ENCODE data around the gene NAA60.

NAA60 gene

GRCh38 chr16:3443108-3444031, at the start of gene NAA60, which contains the start of gene ZNF597:
Gene NAA60 (plus strand): TSS chr16:3443680. CDS start chr16:3476228, 32,548 bp downstream.
Gene ZNF597 (minus strand): TSS chr16:3443504. CDS start chr16:3443153, 351 bp downstream.
- H3K27ac Mint-ChIP-seq = peak within 1 kb of the TSS; percentile 97
- peaks cover 78% of the 10 kb centered on the region for H3K36me3 Mint-ChIP-seq (ENCODE audit: low read depth)
- peak; percentile 74 for DNase-seq
- H3K4me1 Mint-ChIP-seq = peaks cover 11% of the 10 kb centered on the region
- H3K9me3 Mint-ChIP-seq = peaks cover 79% of the 10 kb centered on the region
- TF ChIP-seq CTCF (IDR thresholded peaks at IDR 0.05) = no peak
- H3K27me3 Mint-ChIP-seq (ENCODE audit: low read depth, poor library complexity) = peaks cover 2% of the 10 kb centered on the region
- H3K4me3 Mint-ChIP-seq = peak within 1 kb of the TSS; percentile 95

- Mint-ChIP-seq H3K9me3 (peaks cover 81% of the 10 kb centered on the region), H3K4me3 (peak overlapping the region; percentile 94), H3K4me1 (peaks cover 14% of the 10 kb centered on the region), H3K27ac (peak overlapping the region; percentile 60), H3K36me3 (ENCODE audit: low read depth) (peaks cover 83% of the 10 kb centered on the region), H3K27me3 (ENCODE audit: low read depth, poor library complexity) (peaks cover 3% of the 10 kb centered on the region)
- no peak for TF ChIP-seq CTCF (IDR thresholded peaks at IDR 0.05)
- no peak for DNase-seq
Measured at GRCh38 chr16:3400446-3400778, 43.1 kb upstream of the NAA60 start.

GRCh38 chr16:3400779-3401688, 42.4 kb upstream of the NAA60 start, which contains the start of the genes ZNF174 and ZSCAN32:
Gene ZNF174 (plus strand): TSS chr16:3401215. CDS start chr16:3402005, 790 bp downstream.
Gene ZSCAN32 (minus strand): TSS chr16:3401004. CDS start chr16:3397557, 3,447 bp downstream.
- Mint-ChIP-seq H3K27ac (peak within 1 kb of the TSS; percentile 82), H3K27me3 (ENCODE audit: low read depth, poor library complexity) (peaks cover 3% of the 10 kb centered on the region), H3K4me1 (peaks cover 14% of the 10 kb centered on the region), H3K36me3 (ENCODE audit: low read depth) (peaks cover 83% of the 10 kb centered on the region), H3K9me3 (peaks cover 82% of the 10 kb centered on the region), H3K4me3 (peak within 1 kb of the TSS; percentile 94)
- DNase-seq = peak; percentile 98
- no peak for TF ChIP-seq CTCF (IDR thresholded peaks at IDR 0.05)

GRCh38 chr16:3401719-3402397, 41.6 kb upstream of the NAA60 start:
- Mint-ChIP-seq H3K4me1 (peaks cover 14% of the 10 kb centered on the region), H3K27ac (peak overlapping the region; percentile 56), H3K36me3 (ENCODE audit: low read depth) (peaks cover 83% of the 10 kb centered on the region), H3K9me3 (peaks cover 82% of the 10 kb centered on the region), H3K27me3 (ENCODE audit: low read depth, poor library complexity) (peaks cover 3% of the 10 kb centered on the region), H3K4me3 (peak overlapping the region; percentile 94)
- peak; percentile 12 for DNase-seq
- no peak for TF ChIP-seq CTCF (IDR thresholded peaks at IDR 0.05)

GRCh38 chr16:3408561-3409197, 34.8 kb upstream of the NAA60 start:
- Mint-ChIP-seq H3K9me3 (peaks cover 100% of the 10 kb centered on the region), H3K4me3 (no peak overlapping the region), H3K36me3 (ENCODE audit: low read depth) (peaks cover 91% of the 10 kb centered on the region), H3K4me1 (no peaks in the 10 kb centered on the region), H3K27me3 (ENCODE audit: low read depth, poor library complexity) (peaks cover 6% of the 10 kb centered on the region), H3K27ac (no peak overlapping the region)
- no peak for TF ChIP-seq CTCF (IDR thresholded peaks at IDR 0.05)
- DNase-seq = no peak

All from nephron progenitor cell (in vitro differentiated cells).